Tibial nerve (tissue), 4 donors: ENCODE measurements around the gene ZNF354C. TPM values are rescaled to one million over a fixed set of nuclear protein-coding genes. Genes with fewer than 3 reads are reported as not detected.
A peak's percentile ranks its signal among the peaks of the same experiment; 100 is the strongest.

Experiments used
- DNase-seq, 2 donors: peaks; one replicate each; pipeline ENCODE4 v3.0.0-alpha.2; 2019; ENCODE audit warnings: low spot score in 2 of 2
- H3K27ac ChIP-seq, 4 donors: fragments of 200-600 bp; sonication (generic) in 3 of 4; one replicate each; pipeline ENCODE4 v1.5.1; 2017 to 2019; ENCODE audit warnings: mild to moderate bottlenecking in 1 of 4
- H3K27me3 ChIP-seq, 2 donors: fragments of 200-600 bp; sonication (generic) in 1 of 2; one replicate each; pipeline versions ENCODE4 v1.5.1 to v1.6.0; 2017 to 2019
- H3K36me3 ChIP-seq, 3 donors: fragments of 200-600 bp; sonication (generic); one replicate each; pipeline ENCODE4 v1.5.1; 2018 to 2019
- H3K4me1 ChIP-seq, 4 donors: fragments of 200-600 bp; sonication (generic) in 3 of 4; one replicate each; pipeline ENCODE4 v1.5.1; 2017 to 2019
- H3K4me3 ChIP-seq, 4 donors: fragments of 200-600 bp; sonication (generic) in 3 of 4; one replicate each; pipeline ENCODE4 v1.5.1; 2017 to 2019; ENCODE audit warnings: mild to moderate bottlenecking in 1 of 4, moderate library complexity in 1 of 4
- H3K9me3 ChIP-seq, 4 donors: fragments of 200-600 bp; sonication (generic) in 3 of 4; one replicate each; pipeline ENCODE4 v1.5.1; 2017 to 2019
- CTCF ChIP-seq, 5 experiments: fragments of 200-600 bp in 3 of 5; fragments of 450-650 bp in 2 of 5; sonication (generic) in 3 of 5; IDR thresholded peaks; one replicate each; pipeline ENCODE4 v1.5.1; 2016 to 2019; ENCODE audit warnings: antibody characterized with exemption in 5 of 5, mild to moderate bottlenecking in 3 of 5, moderate library complexity in 2 of 5
- EP300 ChIP-seq, 2 donors: sonication (generic); formaldehyde crosslinking; IDR thresholded peaks; one replicate each; pipeline ENCODE4 v1.6.1; 2017; ENCODE audit warnings: antibody characterized with exemption in 2 of 2, mild to moderate bottlenecking in 1 of 2
- POLR2A ChIP-seq, 2 donors: fragments of 450-650 bp; IDR thresholded peaks; one replicate each; pipeline ENCODE4 v1.6.1; 2017; ENCODE audit warnings: antibody characterized with exemption in 2 of 2, mild to moderate bottlenecking in 2 of 2, moderate library complexity in 2 of 2
- WGBS, 2 donors: methylation state at CpG; one replicate each; pipeline ENCODE4 v1.1.5; 2018; 5-methylcytosine and 5-hydroxymethylcytosine counted together
- total RNA-seq, 4 donors: library from RNA; depleted of rRNA; stranded (reverse); fragments of >200 nt; gene quantifications; one replicate each; pipeline ENCODE4 v1.1.0, GENCODE V29; 2016

Gene ZNF354C
- total RNA-seq = 1 to 10 TPM; 7.0 to 9.9 (median 9.2) TPM

GRCh38 chr5:179060116-179061008 is at the start of gene ZNF354C:
Gene ZNF354C, plus strand, starts transcription at chr5:179060373. Its CDS starts 1,696 bp downstream, at chr5:179062069.
- peaks cover 0 to 18% (median 8%) of the 10 kb centered on the region in 4 donors for H3K4me1 ChIP-seq
- peaks cover 0 to 36% (median 0%) of the 10 kb centered on the region in 3 donors for H3K36me3 ChIP-seq
- H3K4me3 ChIP-seq = peak within 1 kb of the TSS; percentile 79 to 91 (median 87)
- H3K27me3 ChIP-seq = no peaks in the 10 kb centered on the region
- H3K27ac ChIP-seq = peak within 1 kb of the TSS; percentile 54 to 87 (median 78)
- TF ChIP-seq POLR2A (IDR thresholded peaks at IDR 0.05) (no peak), EP300 (IDR thresholded peaks at IDR 0.05) (peak; percentile 36 to 84), CTCF (IDR thresholded peaks at IDR 0.05) (peak in 1 of 5 experiments; percentile 36)
- peak; percentile 76 to 78 for DNase-seq
- 3 to 4% methylated on average over 46 to 50 of the region's 81 CpGs for WGBS, 2 donors
- peaks cover 0 to 19% (median 0%) of the 10 kb centered on the region in 4 donors for H3K9me3 ChIP-seq

- H3K4me1 ChIP-seq = peaks cover 0 to 14% (median 9%) of the 10 kb centered on the region in 4 donors
- H3K27ac ChIP-seq = peak within 1 kb of the TSS; percentile 49 to 92 (median 80)
- peaks cover 0 to 28% (median 10%) of the 10 kb centered on the region in 4 donors for H3K9me3 ChIP-seq
- no peaks in the 10 kb centered on the region for H3K27me3 ChIP-seq
- DNase-seq = peak; percentile 80 to 94
- 0% methylated on average over 30 to 35 of the region's 72 CpGs for WGBS, 2 donors
- TF ChIP-seq CTCF (IDR thresholded peaks at IDR 0.05) = peak in 1 of 5 experiments; percentile 42
- peak in 1 of 2 donors; percentile 17 for TF ChIP-seq POLR2A (IDR thresholded peaks at IDR 0.05)
- TF ChIP-seq EP300 (IDR thresholded peaks at IDR 0.05) = peak; percentile 36 to 89
- peaks cover 2 to 39% (median 14%) of the 10 kb centered on the region in 3 donors for H3K36me3 ChIP-seq
- H3K4me3 ChIP-seq = peak within 1 kb of the TSS; percentile 39 to 98 (median 76)
Observed at GRCh38 chr5:179023528-179024189, 36.5 kb upstream of the ZNF354C start, which contains the start of gene ZNF879. Gene ZNF879, plus strand, starts transcription at chr5:179023804. Its CDS starts 1,201 bp downstream, at chr5:179025005.

- TF ChIP-seq POLR2A (IDR thresholded peaks at IDR 0.05) = no peak
- TF ChIP-seq EP300 (IDR thresholded peaks at IDR 0.05) = no peak
- no peak for TF ChIP-seq CTCF (IDR thresholded peaks at IDR 0.05)
- peaks cover 14 to 100% (median 65%) of the 10 kb centered on the region in 4 donors for H3K9me3 ChIP-seq
- no peak for DNase-seq
- no peaks in the 10 kb centered on the region for H3K27me3 ChIP-seq
- H3K4me3 ChIP-seq = no peak overlapping the region
- H3K27ac ChIP-seq = no peak overlapping the region
- 94 to 100% methylated on average over 7 of the region's 7 CpGs for WGBS, 2 donors
- H3K4me1 ChIP-seq = no peaks in the 10 kb centered on the region
- peaks cover 20 to 68% (median 35%) of the 10 kb centered on the region in 3 donors for H3K36me3 ChIP-seq
Observed at GRCh38 chr5:179033004-179033580, 27.1 kb upstream of the ZNF354C start.

GRCh38 chr5:179044765-179045164 is 15.4 kb upstream of the ZNF354C start:
- no peaks in the 10 kb centered on the region for H3K27me3 ChIP-seq
- 80 to 86% methylated on average over 2 of the region's 2 CpGs for WGBS, 2 donors
- no peak overlapping the region for H3K4me3 ChIP-seq
- no peaks in the 10 kb centered on the region for H3K4me1 ChIP-seq
- H3K9me3 ChIP-seq = peaks cover 0 to 84% (median 4%) of the 10 kb centered on the region in 4 donors
- no peak for DNase-seq
- TF ChIP-seq EP300 (IDR thresholded peaks at IDR 0.05) = no peak
- no peak for TF ChIP-seq POLR2A (IDR thresholded peaks at IDR 0.05)
- no peak for TF ChIP-seq CTCF (IDR thresholded peaks at IDR 0.05)
- H3K36me3 ChIP-seq = no peaks in the 10 kb centered on the region
- no peak overlapping the region for H3K27ac ChIP-seq
